IMR-90 (cell line): ENCODE measurements around the gene TACC3. TPM values are rescaled to one million over a fixed set of nuclear protein-coding genes. Genes with fewer than 3 reads are reported as not detected.
A peak's percentile ranks its signal among the peaks of the same experiment; 100 is the strongest.
"Not testable (repeated sequence)": the region's sequence is repeated elsewhere in the genome, so short reads cannot be mapped to it uniquely, and the experiment has no call there.

Experiments
- ATAC-seq: fragments of 200-7000 bp; cut with Tn5 transposase; 2 replicates; pipeline ENCODE4 v1.9.1; 2020; ENCODE audit warnings: low read depth, mild to moderate bottlenecking, moderate library complexity
- BruUV-seq: library from RNA; stranded (reverse); fragments of 400-500 nt; replicated peaks from 2 replicates; lab custom pipeline; 2021; lab: Mats Ljungman, UMichigan
- CTCF ChIA-PET: fragments of 300-600 bp; formaldehyde crosslinking; extraction: SDS; loops from one replicate; lab custom pipeline; 2021; ENCODE audit warnings: antibody characterized with exemption; lab: Yijun Ruan, JAX
- POLR2A ChIA-PET: fragments of 300-600 bp; sonication (Branson Sonifier 250); formaldehyde crosslinking; loops from one replicate; lab custom pipeline; 2022; ENCODE audit warnings: antibody characterized with exemption; ENCODE audit not compliant: unreplicated experiment; lab: Charles Lee
- DNase-seq: peaks from one replicate; pipeline ENCODE4 v3.0.0; 2013
- H2AFZ ChIP-seq: replicated peaks from 2 replicates; pipeline ENCODE3; 2013; ENCODE audit warnings: low read length, mild to moderate bottlenecking; ENCODE audit not compliant: poor library complexity
- H2AK5ac ChIP-seq: 2 replicates; pipeline ENCODE4 v1.6.1; 2013; ENCODE audit warnings: low read depth, low read length, inconsistent platforms
- H2AK9ac ChIP-seq: replicated peaks from 2 replicates; pipeline ENCODE3; 2013; ENCODE audit warnings: mild to moderate bottlenecking, low read depth, low read length, moderate library complexity; ENCODE audit not compliant: poor library complexity
- H2BK120ac ChIP-seq: 2 replicates; pipeline ENCODE4 v1.6.1; 2013; ENCODE audit warnings: low read depth, low read length, inconsistent platforms
- H2BK15ac ChIP-seq: 3 replicates; pipeline ENCODE4 v1.6.1; 2013; ENCODE audit warnings: low read depth, low read length, inconsistent platforms
- H2BK20ac ChIP-seq: 2 replicates; pipeline ENCODE4 v1.6.1; 2013; ENCODE audit warnings: low read depth, mild to moderate bottlenecking, inconsistent platforms, low read length, moderate library complexity
- H2BK5ac ChIP-seq: 2 replicates; pipeline ENCODE4 v1.6.1; 2013; ENCODE audit warnings: mild to moderate bottlenecking, low read depth, low read length, inconsistent platforms; ENCODE audit not compliant: poor library complexity, severe bottlenecking
- H3K14ac ChIP-seq: replicated peaks from 2 replicates; pipeline ENCODE4 v1.6.1; 2013; ENCODE audit warnings: low read depth, low read length, inconsistent platforms
- H3K18ac ChIP-seq: 2 replicates; pipeline ENCODE4 v1.6.1; 2013; ENCODE audit warnings: low read depth, low read length, control low read depth
- H3K23ac ChIP-seq: 2 replicates; pipeline ENCODE4 v1.6.1; 2013; ENCODE audit warnings: low read depth, low read length, inconsistent platforms
- H3K27ac ChIP-seq: 2 replicates; pipeline ENCODE4 v1.5.1; 2013; ENCODE audit warnings: mild to moderate bottlenecking, control low read depth, low read length; ENCODE audit not compliant: insufficient read depth
- H3K27me3 ChIP-seq: 2 replicates; pipeline ENCODE4 v1.6.1; 2013; ENCODE audit warnings: low read length; ENCODE audit not compliant: control insufficient read depth, insufficient read depth
- H3K36me3 ChIP-seq: 2 replicates; pipeline ENCODE4 v1.6.1; 2013; ENCODE audit warnings: low read length, mixed read lengths; ENCODE audit not compliant: control insufficient read depth, insufficient read depth
- H3K4ac ChIP-seq: 2 replicates; pipeline ENCODE4 v1.6.1; 2013; ENCODE audit warnings: low read depth, low read length, inconsistent platforms
- H3K4me1 ChIP-seq: 2 replicates; pipeline ENCODE4 v1.6.1; 2013; ENCODE audit warnings: low read length, mixed read lengths; ENCODE audit not compliant: control insufficient read depth, insufficient read depth
- H3K4me2 ChIP-seq: 2 replicates; pipeline ENCODE4 v1.6.1; 2013; ENCODE audit warnings: low read depth, mild to moderate bottlenecking, control low read depth, low read length, moderate library complexity
- H3K4me3 ChIP-seq: 2 replicates; pipeline ENCODE4 v1.5.1; 2013; ENCODE audit warnings: low read depth, mild to moderate bottlenecking, control low read depth, low read length, moderate library complexity; ENCODE audit not compliant: insufficient read depth
- H3K56ac ChIP-seq: 2 replicates; pipeline ENCODE4 v1.6.1; 2013; ENCODE audit warnings: low read length, inconsistent platforms; ENCODE audit not compliant: insufficient read depth; ENCODE audit errors: extremely low read depth
- H3K79me1 ChIP-seq, 2 experiments: 2 replicates each; pipeline ENCODE4 v1.6.1; 2013; ENCODE audit warnings: low read length in 2 of 2, inconsistent platforms in 1 of 2, low read depth in 1 of 2
- H3K9ac ChIP-seq: 2 replicates; pipeline ENCODE4 v1.6.1; 2013; ENCODE audit warnings: low read depth, low read length, control low read depth
- H3K9me1 ChIP-seq: 2 replicates; pipeline ENCODE4 v1.6.1; 2013; ENCODE audit warnings: low read length, inconsistent platforms; ENCODE audit not compliant: insufficient read depth
- H3K9me3 ChIP-seq: 2 replicates; pipeline ENCODE4 v1.6.1; 2013; ENCODE audit warnings: low read length; ENCODE audit not compliant: control insufficient read depth, insufficient read depth
- H4K20me1 ChIP-seq: 2 replicates; pipeline ENCODE4 v1.6.1; 2013; ENCODE audit warnings: low read length, inconsistent platforms; ENCODE audit not compliant: insufficient read depth
- H4K5ac ChIP-seq: 2 replicates; pipeline ENCODE4 v1.6.1; 2013; ENCODE audit warnings: mild to moderate bottlenecking, low read depth, low read length, control low read depth
- H4K8ac ChIP-seq, 2 experiments: 2 replicates each; pipeline ENCODE4 v1.6.1; 2013; ENCODE audit warnings: low read depth in 2 of 2, low read length in 2 of 2, control low read depth in 1 of 2, inconsistent platforms in 1 of 2
- H4K91ac ChIP-seq: 2 replicates; pipeline ENCODE4 v1.6.1; 2013; ENCODE audit warnings: low read depth, low read length, inconsistent platforms; ENCODE audit not compliant: insufficient read depth
- MAFK ChIP-seq: IDR thresholded peaks from 2 replicates; pipeline ENCODE4 v1.6.1; 2012; ENCODE audit warnings: low read depth, low read length, improper control_type of control experiment
- RAD21 ChIP-seq: IDR thresholded peaks from 2 replicates; pipeline ENCODE4 v1.6.1; 2012; ENCODE audit warnings: low read length, improper control_type of control experiment
- WGBS, 2 experiments: methylation state at CpG; one replicate each; pipeline versions ENCODE4 v1.1.5 to v1.1.7; 2013; ENCODE audit warnings: missing lambda C conversion rate in 2 of 2; ENCODE audit not compliant: insufficient read length in 1 of 2; ENCODE audit errors: extremely low coverage in 2 of 2; 5-methylcytosine and 5-hydroxymethylcytosine counted together
- dilution Hi-C: fragments of 300-500 bp; cut with HindIII; formaldehyde crosslinking; loops from one replicate; pipeline ENCODE4 v1.14.3; 2018; ENCODE audit warnings: low sequenced_read_pairs; ENCODE audit not compliant: unreplicated experiment
- in situ Hi-C: fragments of 300-500 bp; cut with MboI; formaldehyde crosslinking; loops from 3 replicates; pipeline ENCODE4 v1.14.3; 2019; ENCODE audit warnings: low sequenced_read_pairs, inconsistent platforms, mixed read lengths
- intact Hi-C: fragments of 100-400 bp; cut with micrococcal nuclease; formaldehyde crosslinking; loops from 2 replicates; pipeline ENCODE4 v1.10.0; 2022
- polyA plus RNA-seq, 3 experiments: library from polyadenylated mRNA; depleted of rRNA; stranded (reverse); fragments of >200 nt; gene quantifications; 2 replicates each; pipeline ENCODE4 v1.2.3, GENCODE V29; 2012; ENCODE audit warnings: low replicate concordance in 1 of 3
- total RNA-seq: library from RNA; depleted of rRNA; stranded (reverse); fragments of >200 nt; gene quantifications from 2 replicates; pipeline ENCODE4 v1.2.3, GENCODE V29; 2012

Gene TACC3
- total and polyA plus RNA-seq, 2 of the 4 experiments (the other 2 are of a cell fraction): 15.1 to 49.7 TPM

GRCh38 chr4:1693131-1693896, 28.0 kb upstream of the TACC3 start (continued):
- TF ChIP-seq RAD21 (peak; percentile 68), MAFK (no peak)

- no peak for ATAC-seq
- BruUV-seq: no TSS peak
Measured at GRCh38 chr4:1695913-1696312, 25.4 kb upstream of the TACC3 start.

GRCh38 chr4:1701671-1702070, 19.6 kb upstream of the TACC3 start:
- ATAC-seq, H2BK120ac ChIP-seq, H3K27ac ChIP-seq, H4K91ac ChIP-seq, intact Hi-C loops, H2BK20ac ChIP-seq, H3K56ac ChIP-seq, DNase-seq, H4K5ac ChIP-seq, H3K18ac ChIP-seq, H2BK5ac ChIP-seq, H2AFZ ChIP-seq, H3K14ac ChIP-seq, H3K4me3 ChIP-seq, BruUV-seq, H3K9me3 ChIP-seq, H3K9ac ChIP-seq, in situ Hi-C loops, H3K27me3 ChIP-seq, H3K4me1 ChIP-seq, H2AK5ac ChIP-seq, H3K4me2 ChIP-seq, H3K23ac ChIP-seq, H3K4ac ChIP-seq, H4K8ac ChIP-seq, dilution Hi-C loops, H2AK9ac ChIP-seq, H3K9me1 ChIP-seq, POLR2A ChIA-PET, H2BK15ac ChIP-seq: not testable (repeated sequence)
- WGBS, 2 experiments: 100% methylated on average over 7 of the region's 8 CpGs; no CpG with 5 or more reads in 1 of the 2 experiments
- Histone ChIP-seq H3K79me1 (peaks cover 34 to 71% of the 10 kb centered on the region in 2 experiments), H4K20me1 (peaks cover 62% of the 10 kb centered on the region), H3K36me3 (peaks cover 46% of the 10 kb centered on the region)
- CTCF ChIA-PET: interaction anchor here (3.9 kb wide), 1 partner anchor 9 kb away, joined by 22 read pairs; no protein-coding TSS in a partner anchor

More at GRCh38 chr4:1695913-1696312, 25.4 kb upstream of the TACC3 start:
- ChIA-PET POLR2A (no interaction called here), CTCF (no interaction called here)
- no peak overlapping the region for H2BK120ac ChIP-seq
- H3K9me1 ChIP-seq: no peaks in the 10 kb centered on the region
- DNase-seq: no peak
- no peak overlapping the region for H2AK9ac ChIP-seq
- H4K5ac ChIP-seq: no peak overlapping the region
- H2BK20ac ChIP-seq: no peak overlapping the region
- H2BK5ac ChIP-seq: no peak overlapping the region
- no peak overlapping the region for H4K91ac ChIP-seq
- no peak overlapping the region for H3K27ac ChIP-seq
- H3K9ac ChIP-seq: no peak overlapping the region
- no peak overlapping the region for H3K18ac ChIP-seq
- H3K9me3 ChIP-seq: no peaks in the 10 kb centered on the region
- no peak overlapping the region for H2BK15ac ChIP-seq
- TF ChIP-seq MAFK: no peak
- peaks cover 10 to 39% of the 10 kb centered on the region in 2 experiments for H3K79me1 ChIP-seq
- H3K4me2 ChIP-seq: no peak overlapping the region
- H3K23ac ChIP-seq: 0 out of 2 replicates have a peak overlapping the region, but pooled peaks have one; percentile 48
- dilution Hi-C loops: no loop called here
- H3K56ac ChIP-seq: no peak overlapping the region
- H2AK5ac ChIP-seq: no peak overlapping the region
- no peak overlapping the region for H3K4me3 ChIP-seq
- H3K14ac ChIP-seq: no peak overlapping the region
- no peaks in the 10 kb centered on the region for H3K27me3 ChIP-seq
- H2AFZ ChIP-seq: no peak overlapping the region
- H3K4me1 ChIP-seq: no peaks in the 10 kb centered on the region
- peaks cover 62% of the 10 kb centered on the region for H3K36me3 ChIP-seq
- in situ Hi-C loops: no loop called here
- no peak overlapping the region for H3K4ac ChIP-seq
- intact Hi-C loops: no loop called here
- no peak overlapping the region for H4K8ac ChIP-seq
- WGBS, 2 experiments: no CpG with 5 or more reads among the region's 5 CpGs
- H4K20me1 ChIP-seq: peaks cover 32% of the 10 kb centered on the region
